ENCODE measurements around the gene LYPLA2.
"Not testable (repeated sequence)": the region's sequence is repeated elsewhere in the genome, so short reads cannot be mapped to it uniquely, and the experiment has no call there.

LYPLA2 gene

GRCh38 chr1:23779826-23780371 lies 11.0 kb upstream of the LYPLA2 start:
- no peak for DNase-seq

DNA sequence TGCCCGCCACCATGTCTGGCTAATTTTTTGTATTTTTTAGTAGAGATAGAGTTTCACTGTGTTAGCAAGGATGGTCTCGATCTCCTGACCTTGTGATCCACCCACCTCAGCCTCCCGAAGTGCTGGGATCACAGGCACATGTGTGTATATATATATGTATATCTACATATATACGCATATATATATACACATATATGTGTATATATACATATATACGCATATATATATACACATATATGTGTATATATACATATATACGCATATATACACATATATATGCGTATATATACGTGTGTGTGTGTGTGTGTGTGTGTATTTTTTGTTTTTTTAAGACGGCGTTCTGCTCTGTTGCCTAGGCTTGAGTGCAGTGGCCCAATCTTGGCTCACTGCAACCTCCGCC lies 7.8 kb upstream of the LYPLA2 start:
- not testable (repeated sequence) for DNase-seq

- DNase-seq, result no peak
Observed at GRCh38 chr1:23784846-23785245, 6.1 kb upstream of the LYPLA2 start.

GRCh38 chr1:23787701-23788100 lies 3.2 kb upstream of the LYPLA2 start:
- DNase-seq, result no peak

GRCh38 chr1:23788695-23789094 lies 2.2 kb upstream of the LYPLA2 start:
- DNase-seq, result no peak

- DNase-seq, result peak; percentile 40
Observed at GRCh38 chr1:23791516-23792047, 637 bp downstream of the LYPLA2 start.

DNA sequence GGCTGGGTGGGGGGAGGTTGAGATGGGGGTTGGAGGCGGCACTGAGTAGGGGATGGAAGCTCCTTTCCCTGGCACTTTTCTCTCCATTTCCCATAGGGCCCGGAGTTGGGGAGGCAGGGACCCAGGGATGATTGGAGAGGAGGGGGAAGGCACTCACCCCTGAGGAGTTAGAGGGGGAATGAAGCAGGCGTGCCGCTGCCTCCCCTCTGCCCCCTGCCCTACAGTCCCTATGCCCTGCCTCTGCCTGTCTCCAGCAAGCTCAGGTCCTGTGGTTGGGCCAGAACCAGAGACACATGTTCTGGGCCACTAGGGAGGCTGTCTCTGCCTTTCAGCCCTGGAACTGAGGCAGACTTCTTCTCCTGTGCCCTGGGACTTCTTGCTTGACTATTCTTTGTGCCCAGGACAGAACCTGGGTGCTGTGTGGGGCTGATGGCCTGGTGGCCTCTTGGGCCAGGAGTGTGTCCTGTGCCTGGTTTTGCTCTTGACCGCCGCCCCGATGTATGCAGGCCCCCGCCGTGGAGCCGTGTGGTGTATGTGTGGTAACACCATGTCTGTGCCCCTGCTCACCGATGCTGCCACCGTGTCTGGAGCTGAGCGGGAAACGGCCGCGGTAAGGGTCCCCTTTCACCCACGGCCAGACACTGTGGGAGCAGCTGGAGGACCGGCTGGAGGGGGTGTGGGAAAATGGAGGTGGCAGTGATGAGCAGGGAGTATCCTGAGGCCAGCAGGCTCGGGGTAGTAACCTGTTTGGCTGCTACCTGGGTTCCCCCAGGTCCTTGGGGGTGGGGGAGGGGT lies 1.4 kb downstream of the LYPLA2 start:
- no peak for DNase-seq

DNA sequence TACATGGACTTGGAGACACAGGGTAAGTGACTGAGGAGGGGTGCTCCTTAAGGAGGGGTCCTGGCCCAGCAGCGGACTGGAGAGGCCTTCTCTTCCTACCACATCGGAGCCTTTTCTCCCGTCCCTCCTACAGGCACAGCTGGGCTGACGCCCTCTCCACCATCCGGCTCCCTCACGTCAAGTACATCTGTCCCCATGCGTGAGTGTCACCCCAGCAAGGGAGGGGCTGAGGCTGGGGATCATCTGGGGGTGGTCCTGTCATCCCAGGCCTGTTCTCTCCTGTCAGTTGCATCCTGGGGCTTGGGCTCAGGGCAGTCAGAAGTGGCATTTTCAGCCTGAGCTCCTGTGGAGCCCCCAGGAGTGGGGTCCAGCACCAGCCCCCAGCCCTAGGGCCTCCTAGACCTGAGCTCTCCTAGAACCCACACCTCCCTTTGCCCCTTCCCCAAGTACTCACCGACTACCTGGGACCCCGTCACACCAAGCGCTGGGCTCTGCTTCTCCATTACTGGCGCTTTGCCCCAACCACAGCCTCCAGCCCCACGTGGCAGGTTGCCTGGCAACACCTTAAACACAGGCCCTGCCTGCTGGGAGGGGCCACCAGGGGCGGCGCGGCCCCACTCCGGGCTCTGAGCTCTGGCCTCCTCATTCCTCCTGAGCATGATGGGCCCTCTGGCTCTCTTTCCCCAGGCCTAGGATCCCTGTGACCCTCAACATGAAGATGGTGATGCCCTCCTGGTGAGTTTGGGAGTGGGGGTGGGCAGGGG lies 2.3 kb downstream of the LYPLA2 start:
- peak; percentile 53 for DNase-seq

DNA sequence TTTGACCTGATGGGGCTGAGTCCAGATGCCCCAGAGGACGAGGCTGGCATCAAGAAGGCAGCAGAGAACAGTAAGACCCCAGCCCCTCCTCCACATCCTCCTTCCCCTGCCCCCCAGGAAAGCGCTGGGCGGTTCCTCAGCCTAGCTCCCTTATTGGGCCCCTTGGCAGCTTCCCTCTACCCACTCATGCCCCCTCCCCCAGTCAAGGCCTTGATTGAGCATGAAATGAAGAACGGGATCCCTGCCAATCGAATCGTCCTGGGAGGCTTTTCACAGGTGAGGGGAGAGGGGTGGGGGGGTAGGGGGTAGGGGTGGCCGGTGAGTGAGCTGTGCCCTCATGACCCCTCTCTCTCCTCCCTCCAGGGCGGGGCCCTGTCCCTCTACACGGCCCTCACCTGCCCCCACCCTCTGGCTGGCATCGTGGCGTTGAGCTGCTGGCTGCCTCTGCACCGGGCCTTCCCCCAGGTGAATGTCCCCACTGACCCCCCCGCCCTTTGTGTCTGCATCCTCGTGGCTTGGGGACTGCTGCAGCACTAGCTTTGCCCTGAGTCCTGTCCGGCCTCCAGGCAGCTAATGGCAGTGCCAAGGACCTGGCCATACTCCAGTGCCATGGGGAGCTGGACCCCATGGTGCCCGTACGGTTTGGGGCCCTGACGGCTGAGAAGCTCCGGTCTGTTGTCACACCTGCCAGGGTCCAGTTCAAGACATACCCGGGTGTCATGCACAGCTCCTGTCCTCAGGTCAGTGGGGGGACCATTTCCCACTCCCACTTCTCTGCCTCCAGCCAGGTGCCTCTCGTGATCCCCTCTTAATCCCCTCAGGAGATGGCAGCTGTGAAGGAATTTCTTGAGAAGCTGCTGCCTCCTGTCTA lies 3.2 kb downstream of the LYPLA2 start:
- DNase-seq, result no peak

DNA sequence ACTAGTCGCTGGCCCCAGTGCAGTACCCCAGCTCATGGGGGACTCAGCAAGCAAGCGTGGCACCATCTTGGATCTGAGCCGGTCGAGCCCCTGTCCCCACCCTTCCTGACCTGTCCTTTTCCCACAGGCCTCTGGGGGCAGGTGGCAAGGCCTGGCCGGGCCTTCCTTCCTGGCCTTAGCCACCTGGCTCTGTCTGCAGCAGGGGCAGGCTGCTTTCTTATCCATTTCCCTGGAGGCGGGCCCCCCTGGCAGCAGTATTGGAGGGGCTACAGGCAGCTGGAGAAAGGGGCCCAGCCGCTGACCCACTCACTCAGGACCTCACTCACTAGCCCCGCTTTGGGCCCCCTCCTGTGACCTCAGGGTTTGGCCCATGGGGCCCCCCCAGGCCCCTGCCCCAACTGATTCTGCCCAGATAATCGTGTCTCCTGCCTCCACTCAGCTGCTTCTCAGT lies 3.8 kb downstream of the LYPLA2 start:
- DNase-seq, result not testable (repeated sequence)

- DNase-seq, result no peak
Observed at GRCh38 chr1:23795676-23796465, 4.9 kb downstream of the LYPLA2 start.

GRCh38 chr1:23796466-23797271 lies 5.7 kb downstream of the LYPLA2 start:
- no peak for DNase-seq

DNA sequence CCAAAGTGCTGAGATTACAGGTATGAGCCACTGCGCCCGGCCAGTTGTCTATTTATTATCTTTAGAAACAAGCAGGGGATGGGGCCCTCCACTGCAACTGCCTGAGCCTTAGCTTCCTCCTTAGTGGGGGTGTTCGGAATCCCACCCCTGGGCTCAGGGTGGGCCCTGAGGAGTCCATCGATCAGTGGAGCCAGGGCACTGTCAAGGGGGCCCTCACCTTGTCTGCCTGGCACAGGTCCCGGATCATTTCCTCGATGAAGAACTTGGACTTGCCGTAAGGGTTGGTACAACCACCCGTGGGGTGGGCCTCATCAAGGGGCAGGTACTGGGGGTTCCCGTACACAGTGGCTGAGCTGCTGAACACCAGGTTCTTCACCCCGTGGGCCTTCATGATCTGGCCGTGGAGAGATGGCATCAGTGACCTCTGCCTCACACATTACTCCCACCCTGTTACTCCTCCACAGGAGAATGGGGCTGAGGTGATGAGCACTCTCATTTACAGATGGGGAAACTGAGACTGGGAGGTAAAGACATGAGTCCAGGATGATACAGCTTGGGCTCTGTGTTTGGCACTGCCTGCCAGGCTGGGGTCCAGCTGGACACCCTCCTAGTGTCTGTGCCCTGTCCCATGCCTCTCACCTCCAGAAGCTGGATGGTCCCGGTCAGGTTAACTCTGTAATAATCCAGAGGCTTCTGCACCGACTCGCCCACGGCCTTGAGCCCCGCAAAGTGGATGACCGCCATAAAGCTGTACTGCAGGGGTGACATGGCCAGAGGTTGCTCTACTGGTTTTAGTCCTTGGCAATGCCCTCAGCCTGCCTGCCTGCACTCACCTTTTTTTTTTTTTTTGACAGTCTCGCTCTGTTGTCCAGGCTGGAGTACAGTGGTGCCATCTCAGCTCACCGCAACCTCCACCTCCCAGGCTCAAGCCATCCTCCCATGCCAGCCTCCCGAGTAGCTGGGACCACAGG lies 6.8 kb downstream of the LYPLA2 start:
- DNase-seq, result no peak

GRCh38 chr1:23798662-23799142 lies 7.8 kb downstream of the LYPLA2 start:
- peak; percentile 32 for DNase-seq

GRCh38 chr1:23799255-23799569 lies 8.3 kb downstream of the LYPLA2 start:
- no peak for DNase-seq

DNA sequence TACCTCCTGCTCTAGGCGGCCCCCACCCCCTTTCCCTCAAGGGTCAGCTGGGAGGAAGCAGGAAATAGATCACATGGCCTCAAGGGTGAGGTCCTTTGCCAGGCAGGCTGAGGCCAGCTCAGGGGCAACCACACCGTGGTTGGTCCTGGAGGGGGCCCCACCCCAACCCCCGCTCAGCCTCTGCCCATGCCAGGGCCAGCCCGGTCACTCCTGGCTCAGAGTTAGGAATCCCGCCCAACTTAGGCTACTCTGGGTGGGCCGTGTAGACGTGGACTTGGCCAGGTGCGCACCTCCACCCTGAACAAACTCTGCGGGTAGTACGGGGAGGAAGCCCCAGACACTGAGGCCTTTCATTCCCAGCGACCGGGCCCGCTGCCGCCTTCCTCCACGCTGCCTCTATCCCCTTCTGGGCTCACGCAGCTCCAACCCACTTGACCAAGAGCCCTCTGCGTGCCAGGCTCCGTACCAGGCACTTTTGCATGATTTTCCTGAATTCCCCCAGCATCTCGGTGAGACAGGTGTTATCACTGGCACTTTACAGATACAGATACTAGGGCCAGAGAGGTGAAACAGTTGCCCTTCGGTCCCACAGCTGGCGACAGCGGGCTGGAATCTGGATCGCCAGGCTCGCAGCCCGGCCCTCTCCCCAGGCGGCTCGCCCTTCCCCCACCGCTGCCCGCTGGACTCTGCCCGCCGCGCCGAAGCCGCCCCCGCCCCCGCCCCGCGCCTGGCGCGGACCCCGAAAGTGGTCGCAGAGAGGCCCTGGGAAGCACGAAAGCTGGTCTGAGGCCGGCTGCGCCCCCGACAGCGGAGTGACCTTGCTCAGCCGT lies 8.8 kb downstream of the LYPLA2 start:
- peak; percentile 50 for DNase-seq

- DNase-seq, result peak; percentile 97
Observed at GRCh38 chr1:23800400-23801337, 9.7 kb downstream of the LYPLA2 start, which contains the start of gene GALE. GALE (minus strand) TSS chr1:23800754; CDS start chr1:23799007, 1,747 bp downstream.
